Panc1 (cell line): Measurements from ENCODE around the gene PIP5K1C. TPM values are rescaled to one million over a fixed set of nuclear protein-coding genes. Genes with fewer than 3 reads are reported as not detected.
A peak's percentile ranks its signal among the peaks of the same experiment; 100 is the strongest.

Source experiments
- ATAC-seq: fragments of 200-7000 bp; cut with Tn5 transposase; 2 replicates; pipeline ENCODE4 v1.9.1; 2020; ENCODE audit warnings: mild to moderate bottlenecking, moderate library complexity
- BruUV-seq: library from RNA; stranded (reverse); fragments of 400-500 nt; replicated peaks from 2 replicates; lab custom pipeline; 2021; lab: Mats Ljungman, UMichigan
- CTCF ChIA-PET: fragments of 300-600 bp; sonication (Branson Sonifier 250); formaldehyde crosslinking; loops from one replicate; lab custom pipeline; 2022; ENCODE audit warnings: antibody characterized with exemption; lab: Charles Lee
- POLR2A ChIA-PET: fragments of 300-600 bp; sonication (Branson Sonifier 250); formaldehyde crosslinking; loops from one replicate; lab custom pipeline; 2022; ENCODE audit warnings: antibody characterized with exemption; lab: Charles Lee
- DNase-seq: peaks from one replicate; pipeline ENCODE4 v3.0.0-alpha.2; 2010; ENCODE audit warnings: low read depth, low spot score
- H3K27ac ChIP-seq: 2 replicates; pipeline ENCODE4 v1.5.1; 2011; ENCODE audit warnings: mild to moderate bottlenecking, low read length, inconsistent platforms
- H3K27me3 ChIP-seq: fragments of 200-500 bp; sonication (Bioruptor generic); 2 replicates; pipeline ENCODE4 v1.6.0; 2014; ENCODE audit warnings: low read length, inconsistent platforms; ENCODE audit not compliant: control insufficient read depth, insufficient read depth
- H3K36me3 ChIP-seq: fragments of 200-500 bp; sonication (Bioruptor generic); 2 replicates; pipeline ENCODE4 v1.5.1; 2014; ENCODE audit warnings: inconsistent platforms, mild to moderate bottlenecking, low read length, moderate library complexity; ENCODE audit not compliant: control insufficient read depth, insufficient read depth
- H3K4me1 ChIP-seq: 2 replicates; pipeline ENCODE4 v1.5.1; 2011; ENCODE audit warnings: inconsistent platforms, mild to moderate bottlenecking, low read length, moderate library complexity; ENCODE audit not compliant: control insufficient read depth, insufficient read depth
- H3K4me3 ChIP-seq, 2 experiments: 2 replicates each; pipeline ENCODE4 v1.5.1; 2011 to 2012; ENCODE audit warnings: low read depth in 2 of 2, low read length in 2 of 2, mild to moderate bottlenecking in 2 of 2, inconsistent platforms in 1 of 2, moderate library complexity in 1 of 2
- H3K9me3 ChIP-seq: fragments of 200-500 bp; sonication (Bioruptor generic); 2 replicates; pipeline ENCODE4 v1.5.1; 2014; ENCODE audit warnings: low read depth, mild to moderate bottlenecking, inconsistent platforms, low read length, moderate library complexity; ENCODE audit not compliant: control insufficient read depth, insufficient read depth
- CTCF ChIP-seq: fragments of 450-650 bp; IDR thresholded peaks from 2 replicates; pipeline ENCODE4 v1.5.1; 2017; ENCODE audit warnings: mild to moderate bottlenecking
- POLR2AphosphoS5 ChIP-seq: IDR thresholded peaks from 2 replicates; pipeline ENCODE4 v1.6.1; 2012; ENCODE audit warnings: mild to moderate bottlenecking, low read depth, low read length, moderate library complexity
- REST ChIP-seq, 2 experiments: IDR thresholded peaks; 2 replicates each; pipeline ENCODE4 v1.6.1; 2011 to 2012; ENCODE audit warnings: low read depth in 2 of 2, control low read depth in 1 of 2, low read length in 1 of 2, mild to moderate bottlenecking in 1 of 2, moderate library complexity in 1 of 2; ENCODE audit not compliant: insufficient read depth in 1 of 2
- SIN3A ChIP-seq: IDR thresholded peaks from 2 replicates; pipeline ENCODE4 v1.6.1; 2012; ENCODE audit warnings: low read depth, mild to moderate bottlenecking, low read length, moderate library complexity, borderline replicate concordance; ENCODE audit not compliant: insufficient read depth
- TCF7L2 ChIP-seq: IDR thresholded peaks from 2 replicates; pipeline ENCODE4 v1.6.1; 2011; ENCODE audit warnings: mild to moderate bottlenecking, low read depth, low read length, inconsistent platforms
- in situ Hi-C: cut with HindIII; loops from 2 replicates; pipeline ENCODE4 v1.10.0; 2016; ENCODE audit warnings: low sequenced_read_pairs, low pct_unique_long_range_greater_than_20kb
- intact Hi-C: fragments of 100-400 bp; cut with micrococcal nuclease; formaldehyde crosslinking; loops from one replicate; pipeline ENCODE4 v1.10.0; 2022; ENCODE audit not compliant: unreplicated experiment
- total RNA-seq: library from RNA; stranded (reverse); gene quantifications from one replicate; pipeline ENCODE4 v1.2.1, GENCODE V29; 2021; ENCODE audit not compliant: unreplicated experiment

PIP5K1C gene
- total RNA-seq, 1 experiment from 2014 or later: 30.6 TPM

GRCh38 chr19:3665681-3666544, 34.4 kb downstream of the PIP5K1C start:
- Histone ChIP-seq H3K27ac (no peak overlapping the region), H3K27me3 (no peaks in the 10 kb centered on the region), H3K4me3 (no peak overlapping the region), H3K4me1 (peaks cover 7% of the 10 kb centered on the region; the same call in 1 of the 2 replicates), H3K36me3 (no peaks in the 10 kb centered on the region), H3K9me3 (no peaks in the 10 kb centered on the region)
- ATAC-seq (peak; percentile 80), DNase-seq (peak; percentile 12)
- in situ Hi-C loops (no loop called here), intact Hi-C loops (loop anchor here (5.0 kb wide), 1 partner anchor 41 kb away; the partner anchor contains the start of gene TJP3)
- ChIA-PET CTCF (interaction anchor here (0.6 to 0.7 kb wide), 2 partner anchors 12 to 67 kb away, joined by 3 read pairs; no protein-coding TSS in a partner anchor), POLR2A (no interaction called here)
- BruUV-seq: no TSS peak
- TF ChIP-seq REST (IDR thresholded peaks at IDR 0.05; ENCODE audit: insufficient read depth in 1 of 2, low read depth in 2 of 2, low read length in 1 of 2) (no peak), SIN3A (no peak), CTCF (peak; percentile 92)

- no peak overlapping the region for H3K27ac ChIP-seq
- intact Hi-C loops (loop anchor here (5.0 kb wide), 1 partner anchor 42 kb away; the partner anchor contains the start of gene TJP3), in situ Hi-C loops (no loop called here)
- no peaks in the 10 kb centered on the region for H3K36me3 ChIP-seq
- no peaks in the 10 kb centered on the region for H3K27me3 ChIP-seq
- no peaks in the 10 kb centered on the region for H3K9me3 ChIP-seq
- TF ChIP-seq POLR2AphosphoS5 (no peak), CTCF (no peak), REST (IDR thresholded peaks at IDR 0.05; ENCODE audit: insufficient read depth in 1 of 2, low read depth in 2 of 2, low read length in 1 of 2) (no peak), SIN3A (no peak), TCF7L2 (no peak)
- POLR2A ChIA-PET: no interaction called here
- DNase-seq (no peak), ATAC-seq (no peak)
- no peak overlapping the region for H3K4me3 ChIP-seq
- H3K4me1 ChIP-seq: peaks cover under 1% of the 10 kb centered on the region; the same call in 1 of the 2 replicates
- CTCF ChIA-PET: no interaction called here
- no TSS peak for BruUV-seq
Observed at GRCh38 chr19:3664879-3665642, 35.2 kb downstream of the PIP5K1C start.
